Lung (tissue), 16 donors: ENCODE measurements around the gene THOC6. TPM values are rescaled to one million over a fixed set of nuclear protein-coding genes. Genes with fewer than 3 reads are reported as not detected.

Source experiments
- ATAC-seq: fragments of 200-7000 bp; cut with Tn5 transposase; one replicate; pipeline ENCODE4 v1.9.1; 2020; ENCODE audit warnings: moderate number of reproducible peaks; ENCODE audit not compliant: insufficient read depth, low FRiP score
- DNase-seq, 3 donors: peaks; one replicate each; pipeline ENCODE4 v3.0.0-alpha.2; 2013 to 2017
- H3K27ac ChIP-seq, 2 donors: one replicate each; pipeline ENCODE4 v1.5.1; 2013; ENCODE audit warnings: mild to moderate bottlenecking in 2 of 2, moderate library complexity in 2 of 2, control low read depth in 1 of 2, inconsistent platforms in 1 of 2, low read depth in 1 of 2, low read length in 1 of 2
- H3K27me3 ChIP-seq, 3 donors: one replicate each; pipeline ENCODE4 v1.5.1; 2013; ENCODE audit warnings: low read length in 2 of 3; ENCODE audit not compliant: control insufficient read depth in 3 of 3, insufficient read depth in 3 of 3
- H3K36me3 ChIP-seq, 4 donors: one replicate each; pipeline ENCODE4 v1.5.1; 2013; ENCODE audit warnings: low read length in 4 of 4, mild to moderate bottlenecking in 1 of 4, moderate library complexity in 1 of 4; ENCODE audit not compliant: control insufficient read depth in 4 of 4, insufficient read depth in 4 of 4
- H3K4me1 ChIP-seq, 5 donors: one replicate each; pipeline ENCODE4 v1.5.1; 2013; ENCODE audit warnings: low read length in 5 of 5, mild to moderate bottlenecking in 2 of 5, moderate library complexity in 1 of 5; ENCODE audit not compliant: control insufficient read depth in 5 of 5, insufficient read depth in 5 of 5
- H3K4me3 ChIP-seq: one replicate; pipeline ENCODE4 v1.5.1; 2013; ENCODE audit warnings: mild to moderate bottlenecking, control low read depth, moderate library complexity
- H3K9ac ChIP-seq, 2 donors: one replicate each; pipeline ENCODE4 v1.5.1; 2013; ENCODE audit warnings: low read length in 2 of 2, control low read depth in 1 of 2; ENCODE audit not compliant: insufficient read depth in 1 of 2
- H3K9me3 ChIP-seq, 4 donors: one replicate each; pipeline ENCODE4 v1.5.1; 2013; ENCODE audit warnings: low read length in 3 of 4, mild to moderate bottlenecking in 1 of 4, moderate library complexity in 1 of 4; ENCODE audit not compliant: control insufficient read depth in 4 of 4, insufficient read depth in 3 of 4
- CTCF ChIP-seq: IDR thresholded peaks from 2 replicates; pipeline ENCODE4 v1.5.1; 2012; ENCODE audit warnings: mild to moderate bottlenecking; ENCODE audit errors: control extremely low read depth, extremely low read depth
- WGBS, 2 donors: extraction: QIAGEN DNeasy Blood & Tissue Kit; methylation state at CpG; one replicate each; pipeline ENCODE4 v1.1.7; 2013; 5-methylcytosine and 5-hydroxymethylcytosine counted together
- long read RNA-seq, 5 donors: transcript quantifications; one replicate each; lab custom pipeline, GENCODE V29; 2026
- polyA plus RNA-seq, 2 donors: library from polyadenylated mRNA; stranded (reverse); fragments of 200-250 nt; gene quantifications; one replicate each; pipeline ENCODE4 v1.2.1, GENCODE V29; 2013
- total RNA-seq, 2 donors: library from RNA; depleted of rRNA in 1 of 2; stranded (reverse); fragments of >200 nt in 1 of 2; gene quantifications; one replicate each; pipeline ENCODE4 v1.2.1, GENCODE V29; 2014 to 2021
- donor health status: control.
- donor health status: control.
- donor health status: Bipolar disorder and iron deficiency.
- donor health status: healthy.
- donor health status: DM: yes; HTN: yes; CAD: no.

THOC6 gene
- total RNA-seq (10 to 100 TPM; 12.7 to 39.9 TPM), polyA plus RNA-seq (10 to 100 TPM; 40.0 to 58.3 TPM)
- long read RNA-seq, donor 1, transcript THOC6-202 (13 exons, 1,419 nt), result major isoform, 13 of 19 reads
- long read RNA-seq, donor 1, partial matches to known transcripts, result 5 of 19 reads
- long read RNA-seq, donor 1, other reads (novel, unspliced or antisense), result 0 of 19 reads
- long read RNA-seq, donor 2, partial matches to known transcripts, result 0 of 2 reads
- long read RNA-seq, donor 2, other reads (novel, unspliced or antisense), result 0 of 2 reads
- long read RNA-seq, donor 3, partial matches to known transcripts, result 0 of 1 reads
- long read RNA-seq, donor 3, other reads (novel, unspliced or antisense), result 0 of 1 reads
- long read RNA-seq, donor 4, partial matches to known transcripts, result 0 of 1 reads
- long read RNA-seq, donor 4, other reads (novel, unspliced or antisense), result 0 of 1 reads
- long read RNA-seq, donor 5, partial matches to known transcripts, result 0 of 4 reads
- long read RNA-seq, donor 5, other reads (novel, unspliced or antisense), result 0 of 4 reads

DNA sequence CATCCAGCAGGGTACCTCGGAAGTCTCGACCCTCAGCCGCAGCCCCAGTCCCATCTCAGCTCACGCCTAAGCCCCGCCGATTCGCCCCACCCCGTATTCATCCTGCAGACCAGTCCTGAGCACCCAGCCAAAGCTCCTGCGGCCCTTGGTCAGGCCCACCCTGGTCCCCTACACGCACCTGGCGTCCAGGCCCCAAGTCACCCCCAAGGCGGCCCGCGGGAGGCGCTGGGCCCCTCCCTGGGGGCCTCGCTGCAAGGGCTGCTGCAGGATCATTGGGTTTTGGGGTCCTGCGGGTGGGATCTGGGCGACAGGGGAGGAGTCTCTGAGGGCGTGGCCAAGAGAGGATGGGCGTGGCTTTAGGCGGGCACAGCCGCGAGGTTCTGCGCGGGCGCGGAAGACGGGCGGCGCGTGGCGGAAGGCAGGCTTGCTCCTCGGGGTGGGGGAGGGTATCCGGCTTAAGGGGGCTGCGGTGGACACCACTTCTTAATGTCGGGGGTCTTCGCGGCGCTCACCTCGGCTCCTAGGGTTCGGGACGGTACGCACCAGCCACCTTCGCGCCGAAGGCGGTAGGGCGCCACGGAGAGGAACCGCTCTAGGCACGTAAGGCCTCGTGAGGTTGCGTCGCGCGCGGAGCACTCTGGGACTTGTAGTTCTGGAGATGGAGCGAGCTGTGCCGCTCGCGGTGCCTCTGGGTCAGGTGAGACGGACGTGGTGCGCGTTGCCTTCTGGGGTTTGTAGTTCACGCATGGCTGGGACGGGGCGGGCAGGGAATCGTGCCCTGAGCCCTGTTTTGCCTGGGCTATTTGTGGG lies at the start of gene THOC6, which contains the start of gene HCFC1R1:
Gene THOC6 (plus strand): TSS at position 367 of the 810 bp plus-strand sequence. CDS start 292 bp downstream, at position 659.
Gene HCFC1R1 (minus strand): TSS at position 274 of the 810 bp plus-strand sequence. CDS start 1 bp downstream, at position 273.
- H3K4me1 ChIP-seq, result peaks cover 0 to 44% (median 21%) of the 10 kb centered on the region in 5 donors
- H3K27ac ChIP-seq, result peak within 1 kb of the TSS; percentile 92 to 96
- peak within 1 kb of the TSS in 1 of 2 donors; percentile 62 for H3K9ac ChIP-seq
- H3K27me3 ChIP-seq, result peaks cover 0 to 4% (median 4%) of the 10 kb centered on the region in 3 donors
- H3K9me3 ChIP-seq, result no peaks in the 10 kb centered on the region
- 1% methylated on average over 68 to 69 of the region's 69 CpGs for WGBS, 2 donors
- DNase-seq (peak; percentile 95 to 97 (median 96)), ATAC-seq (peak; percentile 56)
- peaks cover 0 to 21% (median 7%) of the 10 kb centered on the region in 4 donors for H3K36me3 ChIP-seq
- H3K4me3 ChIP-seq, result peak within 1 kb of the TSS; percentile 53
- TF ChIP-seq CTCF, result no peak

GRCh38 chr16:2974319-2975056 lies 49.3 kb upstream of the THOC6 start:
- no peak for TF ChIP-seq CTCF
- Histone ChIP-seq H3K36me3 (no peaks in the 10 kb centered on the region), H3K27me3 (no peaks in the 10 kb centered on the region), H3K4me3 (no peak overlapping the region), H3K4me1 (peaks cover 0 to 43% (median 8%) of the 10 kb centered on the region in 5 donors), H3K9me3 (no peaks in the 10 kb centered on the region), H3K9ac (no peak overlapping the region), H3K27ac (no peak overlapping the region)
- no peak for DNase-seq
- WGBS, 2 donors, result 93 to 94% methylated on average over 13 to 15 of the region's 15 CpGs
- no peak for ATAC-seq

- Histone ChIP-seq H3K27me3 (no peaks in the 10 kb centered on the region), H3K27ac (no peak overlapping the region), H3K4me1 (peaks cover 0 to 42% (median 11%) of the 10 kb centered on the region in 5 donors), H3K36me3 (no peaks in the 10 kb centered on the region), H3K9ac (no peak overlapping the region), H3K4me3 (no peak overlapping the region), H3K9me3 (no peaks in the 10 kb centered on the region)
- no peak for ATAC-seq
- 96% methylated on average over 25 to 28 of the region's 28 CpGs for WGBS, 2 donors
- DNase-seq, result no peak
- no peak for TF ChIP-seq CTCF
These were observed 48.6 kb upstream of the THOC6 start for GRCh38 chr16:2975161-2975795.
